GM12874 (cell line): Measurements from ENCODE around the gene CTRL.

ENCODE experiments used
- TF ChIP-seq, protein P1 (sequence below): IDR thresholded peaks from 2 replicates; pipeline ENCODE4 v1.5.1; 2011; ENCODE audit warnings: low read depth, mild to moderate bottlenecking, control low read depth, low read length, moderate library complexity; ENCODE audit not compliant: insufficient read depth

The CTRL gene

DNA sequence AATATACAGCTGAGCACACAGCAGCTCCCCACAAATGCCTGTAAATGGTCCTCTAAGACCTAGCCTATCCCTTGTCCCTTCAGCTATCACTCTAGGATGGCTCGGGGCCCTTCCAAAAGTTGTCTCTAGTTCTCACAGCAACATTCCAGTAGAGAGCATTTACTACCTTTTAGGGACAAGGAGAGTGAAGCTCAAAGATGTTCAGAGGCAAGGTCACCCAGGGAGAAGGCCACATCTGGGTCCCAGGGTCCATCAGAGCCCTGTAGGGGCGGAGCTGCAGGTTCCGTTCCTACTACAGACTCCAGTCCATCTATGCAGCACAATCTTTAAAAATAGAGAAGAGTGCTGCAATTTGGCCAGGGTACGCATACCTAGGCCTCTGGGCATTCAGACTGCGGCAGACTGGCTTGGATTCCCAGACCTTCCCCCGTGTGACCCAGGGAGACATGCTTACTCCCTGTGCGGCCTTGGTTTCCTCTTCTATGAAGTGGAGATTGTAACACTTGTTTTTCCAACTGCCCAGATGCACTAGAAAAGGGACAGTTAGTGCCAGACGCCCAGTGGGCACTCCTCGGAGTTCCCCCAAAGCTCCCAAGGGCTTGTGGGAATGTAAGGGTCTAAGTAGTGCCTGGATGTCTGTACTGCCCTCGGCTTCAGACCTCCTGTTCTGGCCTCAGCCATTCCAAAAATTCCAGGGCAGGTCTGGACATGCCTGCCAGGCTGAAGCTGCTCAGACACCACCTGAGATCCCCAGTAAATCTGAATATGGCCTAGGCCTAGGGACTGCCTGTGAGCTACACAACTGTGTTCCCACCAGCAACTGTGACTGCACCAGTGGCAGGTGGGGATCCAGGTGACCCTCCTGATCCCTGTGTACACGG is 34.2 kb upstream of the CTRL start:
- TF ChIP-seq, protein P1, sequence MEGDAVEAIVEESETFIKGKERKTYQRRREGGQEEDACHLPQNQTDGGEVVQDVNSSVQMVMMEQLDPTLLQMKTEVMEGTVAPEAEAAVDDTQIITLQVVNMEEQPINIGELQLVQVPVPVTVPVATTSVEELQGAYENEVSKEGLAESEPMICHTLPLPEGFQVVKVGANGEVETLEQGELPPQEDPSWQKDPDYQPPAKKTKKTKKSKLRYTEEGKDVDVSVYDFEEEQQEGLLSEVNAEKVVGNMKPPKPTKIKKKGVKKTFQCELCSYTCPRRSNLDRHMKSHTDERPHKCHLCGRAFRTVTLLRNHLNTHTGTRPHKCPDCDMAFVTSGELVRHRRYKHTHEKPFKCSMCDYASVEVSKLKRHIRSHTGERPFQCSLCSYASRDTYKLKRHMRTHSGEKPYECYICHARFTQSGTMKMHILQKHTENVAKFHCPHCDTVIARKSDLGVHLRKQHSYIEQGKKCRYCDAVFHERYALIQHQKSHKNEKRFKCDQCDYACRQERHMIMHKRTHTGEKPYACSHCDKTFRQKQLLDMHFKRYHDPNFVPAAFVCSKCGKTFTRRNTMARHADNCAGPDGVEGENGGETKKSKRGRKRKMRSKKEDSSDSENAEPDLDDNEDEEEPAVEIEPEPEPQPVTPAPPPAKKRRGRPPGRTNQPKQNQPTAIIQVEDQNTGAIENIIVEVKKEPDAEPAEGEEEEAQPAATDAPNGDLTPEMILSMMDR = no peak

DNA sequence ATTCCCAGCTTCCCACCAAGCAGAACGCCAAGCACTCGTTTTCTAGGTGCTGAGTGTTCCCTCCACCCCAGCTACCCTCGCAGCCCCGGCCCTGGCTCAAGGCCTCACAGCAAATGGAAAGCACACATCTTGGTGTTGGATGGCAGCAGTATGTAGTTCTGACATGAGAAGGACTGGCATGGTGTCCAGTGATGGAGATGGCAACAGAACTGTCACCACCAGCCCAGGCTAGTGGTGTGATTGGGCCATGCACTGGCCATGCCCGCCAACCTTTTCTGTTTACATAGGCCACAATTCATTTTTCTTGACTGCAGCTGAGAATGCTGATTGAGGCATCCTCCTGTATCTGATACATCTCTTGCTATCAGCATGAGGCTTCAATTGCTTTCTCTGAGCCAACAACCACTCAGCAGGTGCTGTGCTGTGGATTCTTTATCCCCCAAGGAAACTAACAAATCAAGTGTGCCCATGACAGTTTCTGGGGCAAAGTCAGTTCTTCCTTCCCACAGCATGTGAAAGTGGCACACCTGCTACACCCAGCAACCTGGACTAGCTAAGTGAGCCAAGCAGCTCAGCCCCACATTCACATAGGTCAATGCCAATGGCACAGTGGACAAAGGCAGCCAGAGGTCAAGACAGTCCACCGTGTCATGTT is 32.9 kb upstream of the CTRL start:
- TF ChIP-seq, protein P1 = no peak

DNA sequence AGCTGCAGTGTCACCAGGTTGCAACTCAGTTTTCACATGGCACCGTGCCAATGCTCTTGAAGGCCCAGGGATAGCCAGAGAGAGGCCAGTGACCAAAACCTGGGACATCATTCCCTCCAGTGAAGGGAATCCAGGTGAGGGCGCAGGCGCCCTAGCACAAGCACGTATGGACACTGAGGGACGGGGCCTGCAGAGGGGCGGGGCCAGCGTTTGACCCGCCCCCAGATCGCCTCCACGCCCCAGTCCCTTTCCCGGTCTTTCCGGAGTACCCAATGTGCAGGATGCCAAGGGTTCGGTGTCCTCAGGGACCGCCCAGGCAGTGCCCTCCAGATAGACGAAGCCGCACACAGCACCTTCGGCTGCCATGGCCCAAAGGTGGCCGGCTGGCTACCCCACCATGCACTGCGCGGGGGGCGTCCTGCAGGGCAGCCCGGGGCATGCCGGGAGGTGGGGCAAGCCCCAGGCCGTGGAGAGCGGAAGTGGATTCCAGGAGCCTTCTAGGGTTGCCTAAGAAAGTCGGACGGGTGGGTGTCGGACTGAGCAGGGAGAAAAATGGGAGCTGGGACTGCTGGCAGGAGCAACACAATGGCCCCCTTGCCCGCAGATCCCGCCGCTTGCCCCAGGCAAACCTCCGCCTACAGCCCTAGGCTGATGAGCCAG is 32.1 kb upstream of the CTRL start:
- TF ChIP-seq, protein P1 = no peak

DNA sequence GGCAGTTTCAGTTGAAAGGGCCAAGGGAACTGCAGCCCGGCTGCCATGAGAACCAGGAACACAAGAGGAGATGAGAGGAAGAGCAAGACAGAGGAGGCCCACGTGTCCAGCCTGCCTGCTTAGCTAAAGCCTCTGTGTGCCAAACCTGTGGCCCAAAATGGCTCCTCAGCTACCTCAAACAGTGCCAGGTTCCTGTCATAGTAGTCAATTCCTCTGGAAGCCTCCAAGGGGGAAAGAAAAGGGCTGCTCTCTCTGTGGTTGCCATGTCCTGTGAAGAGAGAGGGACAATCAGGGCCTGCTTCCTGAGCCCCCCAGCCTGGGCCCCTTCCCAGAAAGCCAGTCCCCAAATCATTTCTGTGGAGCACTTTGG is 31.6 kb upstream of the CTRL start:
- TF ChIP-seq, protein P1 = no peak

DNA sequence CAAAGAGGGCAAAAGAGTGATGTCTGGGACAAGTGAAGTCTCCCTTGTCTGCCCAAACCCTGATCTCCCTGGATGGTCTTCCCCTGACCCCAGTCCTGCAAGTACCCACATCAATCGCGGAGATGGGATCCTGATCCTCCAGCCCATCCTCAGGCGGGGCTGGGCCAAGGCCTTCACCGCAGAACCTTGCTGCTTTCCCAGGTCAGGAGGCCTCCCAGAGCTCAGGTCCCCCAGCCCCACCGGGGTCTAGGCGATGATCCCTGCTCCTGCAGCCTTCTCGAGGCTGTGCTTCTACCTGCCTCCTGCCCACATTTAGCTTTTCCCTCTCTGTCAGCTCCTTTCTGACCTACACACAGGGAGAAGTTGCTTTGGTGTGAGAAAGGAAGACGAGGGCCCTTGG is 30.5 kb upstream of the CTRL start:
- TF ChIP-seq, protein P1 = no peak

DNA sequence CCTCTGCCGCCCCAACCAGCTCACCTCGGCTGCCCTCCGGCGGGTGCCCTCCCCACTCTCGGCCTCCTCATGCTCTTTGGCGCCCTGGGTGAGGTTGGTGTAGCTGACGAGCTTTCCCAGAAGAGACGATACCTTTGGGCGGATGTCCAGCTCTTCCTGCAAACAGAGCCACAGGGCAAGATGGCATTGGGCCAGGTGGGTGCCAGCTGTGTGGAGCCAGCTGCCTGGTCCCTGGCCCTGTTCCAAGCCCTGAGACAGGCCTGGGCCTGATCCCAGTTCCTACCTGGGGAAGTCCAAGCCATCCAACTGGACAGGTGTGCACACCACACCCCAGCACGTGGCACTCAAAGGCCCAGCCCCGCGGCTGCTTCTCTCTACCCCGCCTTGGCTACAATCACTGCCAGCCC is 29.9 kb upstream of the CTRL start:
- TF ChIP-seq, protein P1 = no peak
